ENCODE data around the gene SUN1.

The SUN1 gene

GRCh38 chr7:832167-832967 is at the start of gene SUN1:
TSS of gene SUN1 (plus strand) at chr7:832476. CDS start at chr7:832525, 49 bp downstream.
- H3K4me3 ChIP-seq (replicated peaks; ENCODE audit: low read depth, low read length): peak within 1 kb of the TSS; percentile 18; the same call in 1 of the 2 replicates
- DNase-seq (ENCODE audit: extremely low read depth, low read depth): no peak
- no peak for TF ChIP-seq CTCF (IDR thresholded peaks at IDR 0.05; ENCODE audit: low read depth, low read length, missing control alignments)

GRCh38 chr7:782718-783449 is 49.4 kb upstream of the SUN1 start:
- no peak for DNase-seq (ENCODE audit: extremely low read depth, low read depth)
- H3K4me3 ChIP-seq (replicated peaks; ENCODE audit: low read depth, low read length): no peak overlapping the region
- TF ChIP-seq CTCF (IDR thresholded peaks at IDR 0.05; ENCODE audit: low read depth, low read length, missing control alignments): no peak

- H3K4me3 ChIP-seq (replicated peaks; ENCODE audit: low read depth, low read length): no peak overlapping the region
- no peak for TF ChIP-seq CTCF (IDR thresholded peaks at IDR 0.05; ENCODE audit: low read depth, low read length, missing control alignments)
- DNase-seq (ENCODE audit: extremely low read depth, low read depth): no peak
These were observed 48.5 kb upstream of the SUN1 start for GRCh38 chr7:783556-784490.

- TF ChIP-seq CTCF (IDR thresholded peaks at IDR 0.05; ENCODE audit: low read depth, low read length, missing control alignments): no peak
- H3K4me3 ChIP-seq (replicated peaks; ENCODE audit: low read depth, low read length): no peak overlapping the region
- DNase-seq (ENCODE audit: extremely low read depth, low read depth): no peak
These were observed 47.3 kb upstream of the SUN1 start for GRCh38 chr7:784971-785370.

GRCh38 chr7:785416-785815 is 46.9 kb upstream of the SUN1 start:
- no peak for TF ChIP-seq CTCF (IDR thresholded peaks at IDR 0.05; ENCODE audit: low read depth, low read length, missing control alignments)
- DNase-seq (ENCODE audit: extremely low read depth, low read depth): no peak
- H3K4me3 ChIP-seq (replicated peaks; ENCODE audit: low read depth, low read length): no peak overlapping the region

- no peak overlapping the region for H3K4me3 ChIP-seq (replicated peaks; ENCODE audit: low read depth, low read length)
- peak; percentile 88 for TF ChIP-seq CTCF (IDR thresholded peaks at IDR 0.05; ENCODE audit: low read depth, low read length, missing control alignments)
- no peak for DNase-seq (ENCODE audit: extremely low read depth, low read depth)
These were observed 45.6 kb upstream of the SUN1 start for GRCh38 chr7:786472-787255.

Measured in HFF-Myc (cell line).